HEK293 (cell line): Measurements from ENCODE around the gene CACNB4.

Source experiments
- CTCF ChIA-PET: fragments of 350-600 bp; formaldehyde crosslinking; extraction: SDS; loops from one replicate; lab custom pipeline; 2021; ENCODE audit warnings: antibody characterized with exemption; lab: Yijun Ruan, JAX
- POLR2A ChIA-PET: fragments of 300-600 bp; formaldehyde crosslinking; extraction: SDS; loops from one replicate; lab custom pipeline; 2020; ENCODE audit warnings: antibody characterized with exemption, inconsistent platforms; lab: Yijun Ruan, JAX
- H3K27ac ChIP-seq: fragments of 200-500 bp; sonication (Bioruptor generic); 2 replicates; pipeline ENCODE4 v1.5.1; 2014; ENCODE audit warnings: low read depth, low read length, control low read depth, inconsistent platforms; ENCODE audit errors: extremely low read depth
- H3K36me3 ChIP-seq, 2 experiments: fragments of 200-500 bp in 1 of 2; sonication (Bioruptor generic) in 1 of 2; 1 replicate in 1 of 2; 2 replicates in 1 of 2; pipeline ENCODE4 v1.5.1; 2014 to 2017; ENCODE audit warnings: inconsistent platforms in 2 of 2, low read length in 2 of 2; ENCODE audit not compliant: control insufficient read depth in 2 of 2, insufficient read depth in 1 of 2
- H3K4me1 ChIP-seq: fragments of 200-500 bp; sonication (Bioruptor generic); 2 replicates; pipeline ENCODE4 v1.5.1; 2014; ENCODE audit warnings: mild to moderate bottlenecking, low read length, inconsistent platforms; ENCODE audit not compliant: control insufficient read depth, insufficient read depth
- H3K4me3 ChIP-seq: 2 replicates; pipeline ENCODE4 v1.5.1; 2011; ENCODE audit warnings: low read depth, mild to moderate bottlenecking, control low read depth, low read length, moderate library complexity
- H3K9me3 ChIP-seq: fragments of 200-500 bp; sonication (Bioruptor generic); 2 replicates; pipeline ENCODE4 v1.5.1; 2014; ENCODE audit warnings: low read depth, low read length, inconsistent platforms; ENCODE audit not compliant: control insufficient read depth, insufficient read depth
- AEBP2 ChIP-seq: fragments of 450-650 bp; formaldehyde crosslinking; IDR thresholded peaks from 2 replicates; pipeline ENCODE4 v1.5.1; 2016; ENCODE audit warnings: missing biosample characterization, missing genetic modification characterization, borderline replicate concordance
- GLI2 ChIP-seq: fragments of 450-650 bp; formaldehyde crosslinking; IDR thresholded peaks from 2 replicates; pipeline ENCODE4; 2017; ENCODE audit warnings: missing biosample characterization, missing genetic modification characterization, low read depth, borderline replicate concordance
- KLF8 ChIP-seq: fragments of 450-650 bp; formaldehyde crosslinking; IDR thresholded peaks from 2 replicates; pipeline ENCODE4 v1.5.1; 2016; ENCODE audit warnings: missing biosample characterization, missing genetic modification characterization
- ZBTB1 ChIP-seq: fragments of 450-650 bp; formaldehyde crosslinking; IDR thresholded peaks from 2 replicates; pipeline ENCODE4 v1.5.1; 2016; ENCODE audit warnings: missing biosample characterization, missing genetic modification characterization
- ZNF148 ChIP-seq: fragments of 450-650 bp; formaldehyde crosslinking; IDR thresholded peaks from 2 replicates; pipeline ENCODE4 v1.5.0; 2017; ENCODE audit warnings: missing biosample characterization, missing genetic modification characterization, borderline replicate concordance
- ZNF16 ChIP-seq: fragments of 450-650 bp; formaldehyde crosslinking; IDR thresholded peaks from 2 replicates; pipeline ENCODE4 v1.5.1; 2016; ENCODE audit warnings: low read depth, missing biosample characterization, missing genetic modification characterization
- ZNF239 ChIP-seq: fragments of 450-650 bp; formaldehyde crosslinking; IDR thresholded peaks from 2 replicates; pipeline ENCODE4 v1.5.1; 2016; ENCODE audit warnings: missing biosample characterization, missing genetic modification characterization
- ZNF335 ChIP-seq: fragments of 450-650 bp; formaldehyde crosslinking; conservative IDR thresholded peaks from 2 replicates; pipeline ENCODE4 v1.5.1; 2016; ENCODE audit warnings: missing biosample characterization, missing genetic modification characterization
- ZNF394 ChIP-seq: fragments of 450-650 bp; formaldehyde crosslinking; IDR thresholded peaks from 2 replicates; pipeline ENCODE4 v1.5.1; 2016; ENCODE audit warnings: missing biosample characterization, missing genetic modification characterization, mild to moderate bottlenecking, moderate library complexity, borderline replicate concordance
- ZNF426 ChIP-seq: fragments of 450-650 bp; formaldehyde crosslinking; IDR thresholded peaks from 2 replicates; pipeline ENCODE4 v1.5.1; 2017; ENCODE audit warnings: missing biosample characterization, missing genetic modification characterization, mild to moderate bottlenecking, inconsistent platforms, moderate library complexity
- ZNF488 ChIP-seq: fragments of 450-650 bp; formaldehyde crosslinking; IDR thresholded peaks from 2 replicates; pipeline ENCODE4 v1.5.1; 2016; ENCODE audit warnings: missing biosample characterization, missing genetic modification characterization
- ZNF529 ChIP-seq: fragments of 450-650 bp; formaldehyde crosslinking; IDR thresholded peaks from 2 replicates; pipeline ENCODE4 v1.5.1; 2017; ENCODE audit warnings: missing genetic modification characterization, missing biosample characterization; ENCODE audit not compliant: insufficient replicate concordance
- ZNF777 ChIP-seq: fragments of 450-650 bp; formaldehyde crosslinking; IDR thresholded peaks from 2 replicates; pipeline ENCODE4 v1.5.1; 2017; ENCODE audit warnings: missing biosample characterization, missing genetic modification characterization, borderline replicate concordance
- ZNF785 ChIP-seq: fragments of 450-650 bp; formaldehyde crosslinking; IDR thresholded peaks from 2 replicates; pipeline ENCODE4 v1.5.1; 2016; ENCODE audit warnings: missing biosample characterization, missing genetic modification characterization
- TF ChIP-seq, protein P1 (sequence below): fragments of 450-650 bp; IDR thresholded peaks from 2 replicates; pipeline ENCODE4 v1.5.1; 2018; ENCODE audit warnings: missing biosample characterization, mild to moderate bottlenecking, missing genetic modification characterization
- TF ChIP-seq, protein P2 (sequence below): fragments of 450-650 bp; formaldehyde crosslinking; IDR thresholded peaks from 2 replicates; pipeline ENCODE4 v1.5.1; 2016; ENCODE audit warnings: missing biosample characterization, missing genetic modification characterization
- TF ChIP-seq, protein P3 (sequence below): fragments of 450-650 bp; formaldehyde crosslinking; conservative IDR thresholded peaks from 2 replicates; pipeline ENCODE4 v1.5.1; 2016; ENCODE audit warnings: low read depth, missing biosample characterization, missing genetic modification characterization

CACNB4 gene

DNA sequence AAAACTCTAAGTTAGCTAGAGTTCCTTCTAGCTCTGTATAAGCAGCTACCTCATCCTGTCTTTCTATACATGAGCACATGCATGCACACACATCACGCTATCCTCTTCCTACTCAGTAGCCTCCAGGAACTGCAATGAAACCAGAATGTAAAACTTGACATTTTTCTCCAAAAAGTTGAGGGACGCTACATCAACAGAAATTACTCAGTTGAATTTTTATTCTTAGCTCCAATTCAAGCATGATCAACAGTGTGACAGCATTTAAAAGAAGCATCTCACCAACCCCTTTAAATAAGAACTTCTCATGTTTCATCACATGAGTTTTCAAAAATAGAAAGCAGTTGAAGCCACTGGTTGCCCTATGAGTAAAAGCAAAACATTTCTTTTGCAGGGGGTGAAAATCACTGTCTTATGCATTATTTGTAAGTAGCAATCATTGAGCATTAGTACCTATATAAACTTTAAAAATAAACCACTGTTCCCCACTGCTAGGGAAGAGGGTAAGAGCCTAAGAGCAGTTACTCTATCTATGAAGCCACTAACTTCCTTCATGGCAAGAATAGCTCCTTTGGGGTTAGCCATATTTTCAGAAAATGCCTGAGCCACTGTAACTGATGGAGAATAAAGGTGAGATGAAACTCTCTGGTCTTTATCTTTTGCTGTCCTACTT lies 192.7 kb downstream of the CACNB4 start:
- H3K4me3 ChIP-seq = no peak overlapping the region
- no peaks in the 10 kb centered on the region for H3K36me3 ChIP-seq
- ChIA-PET CTCF (interaction anchor here (1.2 to 1.7 kb wide), 2 partner anchors 9 to 42 kb away, joined by 4 read pairs; no protein-coding TSS in a partner anchor), POLR2A (no interaction called here)
- H3K4me1 ChIP-seq = peaks cover 3% of the 10 kb centered on the region; the same call in 1 of the 2 replicates
- no peak overlapping the region for H3K27ac ChIP-seq
- TF ChIP-seq ZNF777 (tag by site-specific recombination) (no peak), ZBTB1 (no peak), GLI2 (tag by site-specific recombination) (no peak), ZNF426 (tag by site-specific recombination) (no peak), ZNF335 (no peak), ZNF394 (tag by site-specific recombination) (no peak), KLF8 (tag by site-specific recombination) (no peak), ZNF16 (no peak), ZNF148 (no peak), AEBP2 (tag by site-specific recombination) (no peak), ZNF488 (tag by site-specific recombination) (no peak), ZNF239 (no peak), ZNF785 (tag by site-specific recombination) (no peak), ZNF529 (tag by site-specific recombination) (no peak)
- TF ChIP-seq, protein P1, sequence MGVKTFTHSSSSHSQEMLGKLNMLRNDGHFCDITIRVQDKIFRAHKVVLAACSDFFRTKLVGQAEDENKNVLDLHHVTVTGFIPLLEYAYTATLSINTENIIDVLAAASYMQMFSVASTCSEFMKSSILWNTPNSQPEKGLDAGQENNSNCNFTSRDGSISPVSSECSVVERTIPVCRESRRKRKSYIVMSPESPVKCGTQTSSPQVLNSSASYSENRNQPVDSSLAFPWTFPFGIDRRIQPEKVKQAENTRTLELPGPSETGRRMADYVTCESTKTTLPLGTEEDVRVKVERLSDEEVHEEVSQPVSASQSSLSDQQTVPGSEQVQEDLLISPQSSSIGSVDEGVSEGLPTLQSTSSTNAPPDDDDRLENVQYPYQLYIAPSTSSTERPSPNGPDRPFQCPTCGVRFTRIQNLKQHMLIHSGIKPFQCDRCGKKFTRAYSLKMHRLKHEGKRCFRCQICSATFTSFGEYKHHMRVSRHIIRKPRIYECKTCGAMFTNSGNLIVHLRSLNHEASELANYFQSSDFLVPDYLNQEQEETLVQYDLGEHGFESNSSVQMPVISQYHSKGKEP (tag by site-specific recombination) = no peak
- TF ChIP-seq, protein P2, sequence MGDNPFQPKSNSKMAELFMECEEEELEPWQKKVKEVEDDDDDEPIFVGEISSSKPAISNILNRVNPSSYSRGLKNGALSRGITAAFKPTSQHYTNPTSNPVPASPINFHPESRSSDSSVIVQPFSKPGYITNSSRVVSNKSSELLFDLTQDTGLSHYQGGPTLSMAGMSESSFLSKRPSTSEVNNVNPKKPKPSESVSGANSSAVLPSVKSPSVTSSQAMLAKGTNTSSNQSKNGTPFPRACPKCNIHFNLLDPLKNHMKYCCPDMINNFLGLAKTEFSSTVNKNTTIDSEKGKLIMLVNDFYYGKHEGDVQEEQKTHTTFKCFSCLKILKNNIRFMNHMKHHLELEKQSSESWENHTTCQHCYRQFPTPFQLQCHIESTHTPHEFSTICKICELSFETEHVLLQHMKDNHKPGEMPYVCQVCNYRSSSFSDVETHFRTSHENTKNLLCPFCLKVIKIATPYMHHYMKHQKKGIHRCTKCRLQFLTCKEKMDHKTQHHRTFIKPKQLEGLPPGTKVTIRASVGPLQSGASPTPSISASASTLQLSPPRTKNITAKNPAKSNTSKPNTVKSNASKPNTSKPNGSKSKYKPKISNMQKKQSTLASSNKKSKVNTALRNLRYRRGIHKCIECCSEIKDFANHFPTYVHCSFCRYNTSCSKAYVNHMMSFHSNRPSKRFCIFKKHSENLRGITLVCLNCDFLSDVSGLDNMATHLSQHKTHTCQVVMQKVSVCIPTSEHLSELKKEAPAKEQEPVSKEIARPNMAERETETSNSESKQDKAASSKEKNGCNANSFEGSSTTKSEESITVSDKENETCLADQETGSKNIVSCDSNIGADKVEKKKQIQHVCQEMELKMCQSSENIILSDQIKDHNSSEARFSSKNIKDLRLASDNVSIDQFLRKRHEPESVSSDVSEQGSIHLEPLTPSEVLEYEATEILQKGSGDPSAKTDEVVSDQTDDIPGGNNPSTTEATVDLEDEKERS (tag by site-specific recombination) = no peak
- TF ChIP-seq, protein P3, sequence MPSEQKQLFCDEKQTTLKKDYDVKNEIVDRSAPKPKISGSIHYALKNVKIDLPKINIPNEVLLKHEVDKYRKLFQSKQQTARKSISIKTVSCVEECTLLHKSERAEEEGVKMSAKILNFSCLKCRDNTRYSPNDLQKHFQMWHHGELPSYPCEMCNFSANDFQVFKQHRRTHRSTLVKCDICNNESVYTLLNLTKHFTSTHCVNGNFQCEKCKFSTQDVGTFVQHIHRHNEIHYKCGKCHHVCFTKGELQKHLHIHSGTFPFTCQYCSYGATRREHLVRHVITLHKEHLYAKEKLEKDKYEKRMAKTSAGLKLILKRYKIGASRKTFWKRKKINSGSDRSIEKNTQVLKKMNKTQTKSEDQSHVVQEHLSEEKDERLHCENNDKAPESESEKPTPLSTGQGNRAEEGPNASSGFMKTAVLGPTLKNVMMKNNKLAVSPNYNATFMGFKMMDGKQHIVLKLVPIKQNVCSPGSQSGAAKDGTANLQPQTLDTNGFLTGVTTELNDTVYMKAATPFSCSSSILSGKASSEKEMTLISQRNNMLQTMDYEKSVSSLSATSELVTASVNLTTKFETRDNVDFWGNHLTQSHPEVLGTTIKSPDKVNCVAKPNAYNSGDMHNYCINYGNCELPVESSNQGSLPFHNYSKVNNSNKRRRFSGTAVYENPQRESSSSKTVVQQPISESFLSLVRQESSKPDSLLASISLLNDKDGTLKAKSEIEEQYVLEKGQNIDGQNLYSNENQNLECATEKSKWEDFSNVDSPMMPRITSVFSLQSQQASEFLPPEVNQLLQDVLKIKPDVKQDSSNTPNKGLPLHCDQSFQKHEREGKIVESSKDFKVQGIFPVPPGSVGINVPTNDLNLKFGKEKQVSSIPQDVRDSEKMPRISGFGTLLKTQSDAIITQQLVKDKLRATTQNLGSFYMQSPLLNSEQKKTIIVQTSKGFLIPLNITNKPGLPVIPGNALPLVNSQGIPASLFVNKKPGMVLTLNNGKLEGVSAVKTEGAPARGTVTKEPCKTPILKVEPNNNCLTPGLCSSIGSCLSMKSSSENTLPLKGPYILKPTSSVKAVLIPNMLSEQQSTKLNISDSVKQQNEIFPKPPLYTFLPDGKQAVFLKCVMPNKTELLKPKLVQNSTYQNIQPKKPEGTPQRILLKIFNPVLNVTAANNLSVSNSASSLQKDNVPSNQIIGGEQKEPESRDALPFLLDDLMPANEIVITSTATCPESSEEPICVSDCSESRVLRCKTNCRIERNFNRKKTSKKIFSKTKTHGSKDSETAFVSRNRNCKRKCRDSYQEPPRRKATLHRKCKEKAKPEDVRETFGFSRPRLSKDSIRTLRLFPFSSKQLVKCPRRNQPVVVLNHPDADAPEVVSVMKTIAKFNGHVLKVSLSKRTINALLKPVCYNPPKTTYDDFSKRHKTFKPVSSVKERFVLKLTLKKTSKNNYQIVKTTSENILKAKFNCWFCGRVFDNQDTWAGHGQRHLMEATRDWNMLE (tag by site-specific recombination) = no peak
- no peaks in the 10 kb centered on the region for H3K9me3 ChIP-seq
